ENCODE data around the gene TOE1.

GRCh38 chr1:45385302-45385701 lies 45.3 kb downstream of the TOE1 start:
- TF ChIP-seq POLR2AphosphoS5 (IDR thresholded peaks at IDR 0.05) (no peak), CTCF (IDR thresholded peaks at IDR 0.05 in 8 of 11, conservative IDR thresholded peaks at IDR 0.05 in 3 of 11) (no peak)
